Adrenal gland (tissue), 12 donors: ENCODE measurements around the gene MED25. TPM values are rescaled to one million over a fixed set of nuclear protein-coding genes. Genes with fewer than 3 reads are reported as not detected.

Experiments
- DNase-seq, 7 donors: peaks; one replicate each; pipeline ENCODE4 v3.0.0-alpha.2; 2019 to 2020
- H3K27ac ChIP-seq, 5 donors: fragments of 200-600 bp; sonication (generic) in 4 of 5; 1 replicate in 3 of 5; 2 replicates in 2 of 5; pipeline versions ENCODE4 v1.5.1 to v1.8.0; 2016 to 2020; ENCODE audit warnings: mild to moderate bottlenecking in 1 of 5
- H3K27me3 ChIP-seq: fragments of 200-600 bp; 2 replicates; pipeline ENCODE4 v1.8.0; 2021
- H3K36me3 ChIP-seq, 2 donors: fragments of 200-600 bp; replicated peaks in 1 of 2; 1 replicate in 1 of 2; 2 replicates in 1 of 2; pipeline versions ENCODE4 v1.5.1 to v1.8.0; 2018 to 2022
- H3K4me1 ChIP-seq, 2 donors: fragments of 200-600 bp; replicated peaks in 1 of 2; 1 replicate in 1 of 2; 2 replicates in 1 of 2; pipeline versions ENCODE4 v1.5.1 to v1.8.0; 2018 to 2021
- H3K4me3 ChIP-seq, 4 donors: fragments of 200-600 bp; sonication (generic) in 3 of 4; one replicate each; pipeline ENCODE4 v1.5.1; 2016 to 2018
- H3K9me3 ChIP-seq, 3 donors: fragments of 200-600 bp; sonication (generic) in 1 of 3; replicated peaks in 1 of 3; 1 replicate in 2 of 3; 2 replicates in 1 of 3; pipeline versions ENCODE4 v1.5.1 to v1.8.0; 2016 to 2021
- CTCF ChIP-seq, 6 experiments: fragments of 450-650 bp in 4 of 6; fragments of 200-600 bp in 2 of 6; sonication (generic) in 1 of 6; IDR thresholded peaks; 1 replicate in 5 of 6; 2 replicates in 1 of 6; pipeline versions ENCODE4 v1.5.1 to v1.8.0; 2016 to 2021; ENCODE audit warnings: antibody characterized with exemption in 6 of 6, mild to moderate bottlenecking in 2 of 6, moderate library complexity in 1 of 6
- POLR2A ChIP-seq, 2 donors: fragments of 450-650 bp; IDR thresholded peaks; one replicate each; pipeline ENCODE4 v1.6.1; 2017; ENCODE audit warnings: antibody characterized with exemption in 2 of 2, mild to moderate bottlenecking in 2 of 2, moderate library complexity in 1 of 2
- WGBS, 4 donors: extraction: QIAGEN DNeasy Blood & Tissue Kit in 2 of 4; methylation state at CpG; one replicate each; pipeline versions ENCODE4 v1.1.5 to v1.1.7; 2013 to 2017; 5-methylcytosine and 5-hydroxymethylcytosine counted together
- intact Hi-C, 2 donors: fragments of 100-400 bp; cut with DNase I; formaldehyde crosslinking; loops; one replicate each; pipeline versions ENCODE4 v1.14.1 to v1.15.0; 2022 to 2023
- polyA plus RNA-seq, 3 donors: library from polyadenylated mRNA; stranded (reverse); fragments of 200-250 nt in 2 of 3; fragments of 350-450 nt in 1 of 3; fragmentation: Illumina TruSeq in 1 of 3; extraction: RNeasy Lipid Tissue Mini Kit (QIAGEN cat#74804) in 1 of 3; gene quantifications; one replicate each; pipeline ENCODE4 v1.2.3, GENCODE V29; 2013 to 2014
- total RNA-seq, 9 donors: library from RNA; depleted of rRNA in 4 of 9; stranded (reverse); fragments of >200 nt in 4 of 9; fragments of 120-200 nt in 1 of 9; fragmentation: NEBNext Ultra II Directional in 1 of 9; extraction: Animal tissue kit (Norgen Biotek cat#: 25700) in 1 of 9; gene quantifications; one replicate each; pipeline versions ENCODE4 v1.1.0 to v1.2.4, GENCODE V29; 2013 to 2023
- donor health status: healthy with polysubstance abuse.
- donor health status: Bipolar disorder and iron deficiency.
- donor health status: DM: yes; HTN: yes; CAD: no.
- donor health status: DM: no; HTN: no; CAD: no.
- donor health status: DM: no; HTN: no; CAD: no.
- donor health status: DM: yes; HTN: yes; CAD: no.

The MED25 gene
- total and polyA plus RNA-seq, 12 donors: 36.2 to 457 (median 107) TPM

- 77 to 88% (median 83%) methylated on average over 16 to 27 of the region's 27 CpGs for WGBS, 4 donors
- no peak for TF ChIP-seq CTCF (IDR thresholded peaks at IDR 0.05)
- no peak for TF ChIP-seq POLR2A (IDR thresholded peaks at IDR 0.05)
- DNase-seq: peak in 1 of 7 donors; percentile 38
- no peaks in the 10 kb centered on the region for H3K9me3 ChIP-seq
- H3K4me1 ChIP-seq: peaks cover 33 to 51% of the 10 kb centered on the region in 2 donors
- no peaks in the 10 kb centered on the region for H3K27me3 ChIP-seq
- H3K27ac ChIP-seq: peak overlapping the region in 1 of 5 donors; percentile 94
- H3K36me3 ChIP-seq: peaks cover 0 to 7% of the 10 kb centered on the region in 2 donors
- H3K4me3 ChIP-seq: no peak overlapping the region
- intact Hi-C loops: no loop called here
Observed at GRCh38 chr19:49872245-49873128, 54.4 kb downstream of the MED25 start.

- H3K4me1 ChIP-seq: peaks cover 30 to 45% of the 10 kb centered on the region in 2 donors
- DNase-seq: peak in 2 of 7 donors; percentile 37 to 47
- peaks cover 0 to 7% of the 10 kb centered on the region in 2 donors for H3K36me3 ChIP-seq
- no peak overlapping the region for H3K4me3 ChIP-seq
- intact Hi-C loops: no loop called here
- TF ChIP-seq CTCF (IDR thresholded peaks at IDR 0.05): no peak
- 80 to 94% (median 93%) methylated on average over 12 to 29 of the region's 29 CpGs for WGBS, 4 donors
- H3K27ac ChIP-seq: no peak overlapping the region
- H3K9me3 ChIP-seq: no peaks in the 10 kb centered on the region
- no peaks in the 10 kb centered on the region for H3K27me3 ChIP-seq
Observed at GRCh38 chr19:49873129-49873521, 55.0 kb downstream of the MED25 start.

- WGBS, 4 donors: 70 to 78% (median 72%) methylated on average over 10 of the region's 10 CpGs
- Histone ChIP-seq H3K27ac (peak overlapping the region in 2 of 5 donors; percentile 16 to 17), H3K9me3 (no peaks in the 10 kb centered on the region), H3K36me3 (peaks cover 0 to 8% of the 10 kb centered on the region in 2 donors), H3K27me3 (no peaks in the 10 kb centered on the region), H3K4me3 (no peak overlapping the region), H3K4me1 (peaks cover 30 to 45% of the 10 kb centered on the region in 2 donors)
- DNase-seq: peak in 1 of 7 donors; percentile 28
- TF ChIP-seq CTCF (IDR thresholded peaks at IDR 0.05) (no peak), POLR2A (IDR thresholded peaks at IDR 0.05) (no peak)
- intact Hi-C loops: no loop called here
Observed at GRCh38 chr19:49873834-49874233, 55.7 kb downstream of the MED25 start.

GRCh38 chr19:49874503-49875157, 56.5 kb downstream of the MED25 start:
- peak overlapping the region in 2 of 5 donors; percentile 17 to 99 for H3K27ac ChIP-seq
- no peaks in the 10 kb centered on the region for H3K9me3 ChIP-seq
- H3K4me3 ChIP-seq: no peak overlapping the region
- H3K4me1 ChIP-seq: peaks cover 27 to 43% of the 10 kb centered on the region in 2 donors
- no peaks in the 10 kb centered on the region for H3K27me3 ChIP-seq
- intact Hi-C loops: no loop called here
- H3K36me3 ChIP-seq: peaks cover 0 to 16% of the 10 kb centered on the region in 2 donors
- 86 to 93% (median 86%) methylated on average over 8 to 11 of the region's 11 CpGs for WGBS, 4 donors
- DNase-seq: no peak
- TF ChIP-seq CTCF (IDR thresholded peaks at IDR 0.05): no peak
- no peak for TF ChIP-seq POLR2A (IDR thresholded peaks at IDR 0.05)
